K562 (cell line): ENCODE data around the gene KIF19. TPM values are rescaled to one million over a fixed set of nuclear protein-coding genes. Genes with fewer than 3 reads are reported as not detected.

ENCODE experiments used
- CBFA2T3 ChIP-seq: fragments of 450-650 bp; IDR thresholded peaks from 2 replicates; pipeline ENCODE4 v1.6.1; 2017
- GATAD2A ChIP-seq: fragments of 450-650 bp; IDR thresholded peaks from 2 replicates; pipeline ENCODE4 v1.6.1; 2017
- HEY1 ChIP-seq: fragments of 250-450 bp; sonication (Bioruptor Pico); IDR thresholded peaks from 2 replicates; pipeline ENCODE4 v1.5.0; 2020; ENCODE audit warnings: mild to moderate bottlenecking, moderate library complexity, borderline replicate concordance
- HMG20A ChIP-seq: fragments of 450-650 bp; formaldehyde crosslinking; conservative IDR thresholded peaks from 2 replicates; pipeline ENCODE4 v1.4.0; 2020; ENCODE audit warnings: mild to moderate bottlenecking, mixed read lengths
- KAT2B ChIP-seq: IDR thresholded peaks from one replicate; pipeline ENCODE4 v1.6.1; 2012; ENCODE audit warnings: low read depth, mild to moderate bottlenecking, control low read depth, inconsistent platforms, low read length, moderate library complexity
- KAT7 ChIP-seq: sonication (generic); formaldehyde crosslinking; IDR thresholded peaks from 2 replicates; pipeline ENCODE4 v1.8.0; 2022; ENCODE audit warnings: missing genetic modification reagents, mild to moderate bottlenecking, borderline replicate concordance
- MAFF ChIP-seq: IDR thresholded peaks from 2 replicates; pipeline ENCODE4 v1.6.1; 2012; ENCODE audit warnings: low read length, improper control_type of control experiment
- NELFE ChIP-seq: IDR thresholded peaks from 2 replicates; pipeline ENCODE4 v1.6.1; 2011; ENCODE audit warnings: mild to moderate bottlenecking; ENCODE audit not compliant: insufficient read depth, insufficient read length
- SRF ChIP-seq, 2 experiments: fragments of 250-450, 450-650 bp in 1 of 2; sonication (Bioruptor Pico) in 1 of 2; sonication (generic) in 1 of 2; formaldehyde crosslinking; IDR thresholded peaks; 2 replicates each; pipeline versions ENCODE4 v1.5.0 to v1.5.1; 2020 to 2022; ENCODE audit warnings: mild to moderate bottlenecking in 1 of 2, missing genetic modification reagents in 1 of 2
- THRB ChIP-seq: fragments of 450-650 bp; formaldehyde crosslinking; conservative IDR thresholded peaks from 2 replicates; pipeline ENCODE4 v1.4.0; 2022; ENCODE audit warnings: mild to moderate bottlenecking, missing genetic modification characterization
- TSHZ1 ChIP-seq: fragments of 250-450 bp; sonication (Bioruptor Pico); IDR thresholded peaks from 2 replicates; pipeline ENCODE4 v1.4.0; 2020; ENCODE audit warnings: mild to moderate bottlenecking, moderate library complexity
- XRCC3 ChIP-seq: fragments of 450-650 bp; IDR thresholded peaks from 2 replicates; pipeline ENCODE4 v1.6.1; 2017; ENCODE audit warnings: mild to moderate bottlenecking, moderate library complexity
- YY1 ChIP-seq, 3 experiments: IDR thresholded peaks; 2 replicates each; pipeline ENCODE4 v1.6.1; 2011; ENCODE audit warnings: low read length in 2 of 3, mild to moderate bottlenecking in 2 of 3, moderate library complexity in 2 of 3, borderline replicate concordance in 1 of 3, control low read depth in 1 of 3, low read depth in 1 of 3; ENCODE audit not compliant: insufficient read depth in 3 of 3, insufficient replicate concordance in 2 of 3, control insufficient read depth in 1 of 3, insufficient read length in 1 of 3; ENCODE audit errors: extremely low read depth in 1 of 3
- ZBTB12 ChIP-seq: fragments of 250-450 bp; sonication (Bioruptor Pico); IDR thresholded peaks from 2 replicates; pipeline ENCODE4 v1.4.0; 2020
- ZFP1 ChIP-seq: fragments of 450-650 bp; formaldehyde crosslinking; IDR thresholded peaks from 2 replicates; pipeline ENCODE4 v1.4.0; 2020; ENCODE audit warnings: mild to moderate bottlenecking, mixed read lengths
- ZNF224 ChIP-seq: sonication (generic); formaldehyde crosslinking; IDR thresholded peaks from 2 replicates; pipeline ENCODE4 v1.8.0; 2022; ENCODE audit warnings: mild to moderate bottlenecking, missing genetic modification reagents
- ZNF282 ChIP-seq: sonication (generic); formaldehyde crosslinking; IDR thresholded peaks from 2 replicates; pipeline ENCODE4 v1.8.1; 2023; ENCODE audit warnings: missing genetic modification reagents
- ZNF696 ChIP-seq: fragments of 250-450 bp; sonication (Bioruptor Pico); conservative IDR thresholded peaks from 2 replicates; pipeline ENCODE4 v1.4.0; 2020; ENCODE audit warnings: mild to moderate bottlenecking, moderate library complexity
- polyA plus RNA-seq, 8 experiments: library from polyadenylated mRNA; depleted of rRNA in 4 of 8; stranded (reverse) in 5 of 8; unstranded in 3 of 8; fragments of >200 nt; fragmentation: Nextera tagmentation in 2 of 8; fragmentation: Illumina TruSeq in 1 of 8; extraction: Ambion mirVana in 2 of 8; extraction: Trizol in 1 of 8; gene quantifications; 2 replicates each; pipeline versions ENCODE4 v1.2.1 to v1.2.3, GENCODE V29; 2011 to 2014; ENCODE audit warnings: inconsistent platforms in 1 of 8, missing spikeins in 1 of 8
- total RNA-seq, 7 experiments: library from RNA; depleted of rRNA in 6 of 7; stranded (reverse); fragments of >200 nt in 6 of 7; fragmentation: Illumina TruSeq in 2 of 7; extraction: Trizol in 2 of 7; gene quantifications; 2 replicates each; pipeline versions ENCODE4 v1.2.1 to v1.2.3, GENCODE V29; 2011 to 2021; ENCODE audit warnings: low replicate concordance in 1 of 7

The KIF19 gene
- total and polyA plus RNA-seq, 9 of the 15 experiments (the other 6 are each of a cell fraction or from before 2014, with no cell fraction given): 0.10 TPM; not detected in 8

GRCh38 chr17:74296548-74296936, 29.5 kb upstream of the KIF19 start (continued):
- TF ChIP-seq TSHZ1 (CRISPR knock-in tag) (no peak), THRB (CRISPR knock-in tag) (no peak), ZNF696 (CRISPR knock-in tag) (no peak), NELFE (no peak), HMG20A (CRISPR knock-in tag) (no peak), GATAD2A (peak; percentile 84), ZNF224 (CRISPR knock-in tag) (no peak), ZNF282 (CRISPR knock-in tag) (no peak), KAT7 (CRISPR knock-in tag) (no peak), ZBTB12 (CRISPR knock-in tag) (peak; percentile 44; the same call in 1 of the 2 replicates), HEY1 (CRISPR knock-in tag) (peak; percentile 8; the same call in 1 of the 2 replicates), KAT2B (no peak), YY1 (IDR thresholded peaks at IDR 0.05; ENCODE audit: borderline replicate concordance in 1 of 3, control insufficient read depth in 1 of 3, extremely low read depth in 1 of 3, insufficient read depth in 3 of 3, insufficient read length in 1 of 3, insufficient replicate concordance in 2 of 3, low read depth in 1 of 3, low read length in 2 of 3) (no peak), ZFP1 (no peak), XRCC3 (no peak), SRF (CRISPR knock-in tag; IDR thresholded peaks at IDR 0.05) (peak in 1 of 2 experiments; percentile 35; a peak in 1 of 4 replicates), MAFF (no peak), CBFA2T3 (peak; percentile 93)
